Stimulated activated CD8-positive, alpha-beta memory T cell treated with anti-CD3 and anti-CD28 coated beads, Interleukin-12 subunit alpha, Interleukin-12 subunit beta, amount 100 ng/mL, for 24 hours (primary cell): Measurements from ENCODE around the gene FRMD3.

Source experiments
- DNase-seq: peaks from one replicate; pipeline ENCODE4 v3.0.0-alpha.2; 2020; ENCODE audit errors: extremely low read depth

The FRMD3 gene

GRCh38 chr9:83538172-83538889, at the start of gene FRMD3:
FRMD3 (minus strand) TSS chr9:83538401; CDS start chr9:83538231, 170 bp downstream.
- DNase-seq: no peak

GRCh38 chr9:83584995-83585394, 46.8 kb upstream of the FRMD3 start:
- DNase-seq: no peak

- no peak for DNase-seq
These were observed 45.2 kb upstream of the FRMD3 start for GRCh38 chr9:83583151-83584014.

- no peak for DNase-seq
These were observed 43.8 kb upstream of the FRMD3 start for GRCh38 chr9:83582029-83582428.

GRCh38 chr9:83574482-83574881, 36.3 kb upstream of the FRMD3 start:
- DNase-seq: no peak

- DNase-seq: no peak
These were observed 34.3 kb upstream of the FRMD3 start for GRCh38 chr9:83572524-83572923.

- DNase-seq: no peak
These were observed 32.2 kb upstream of the FRMD3 start for GRCh38 chr9:83570359-83570758.

GRCh38 chr9:83569326-83569725, 31.1 kb upstream of the FRMD3 start:
- DNase-seq: no peak

- DNase-seq: no peak
These were observed 25.2 kb upstream of the FRMD3 start for GRCh38 chr9:83563360-83563759.

- DNase-seq: no peak
These were observed 22.1 kb upstream of the FRMD3 start for GRCh38 chr9:83560169-83560826.

- no peak for DNase-seq
These were observed 19.6 kb upstream of the FRMD3 start for GRCh38 chr9:83557771-83558170.

- DNase-seq: no peak
These were observed 19.1 kb upstream of the FRMD3 start for GRCh38 chr9:83557317-83557716.

- DNase-seq: no peak
These were observed 16.1 kb upstream of the FRMD3 start for GRCh38 chr9:83554278-83554677.

GRCh38 chr9:83544002-83544698, 5.9 kb upstream of the FRMD3 start:
- no peak for DNase-seq

- DNase-seq: no peak
These were observed 663 bp upstream of the FRMD3 start for GRCh38 chr9:83538890-83539238.

GRCh38 chr9:83537331-83538171, 650 bp downstream of the FRMD3 start:
- DNase-seq: no peak

GRCh38 chr9:83536332-83536731, 1.9 kb downstream of the FRMD3 start:
- DNase-seq: no peak

- no peak for DNase-seq
These were observed 2.5 kb downstream of the FRMD3 start for GRCh38 chr9:83535736-83536135.

GRCh38 chr9:83533296-83533695, 4.9 kb downstream of the FRMD3 start:
- DNase-seq: no peak

- DNase-seq: no peak
These were observed 11.3 kb downstream of the FRMD3 start for GRCh38 chr9:83526901-83527300.

- DNase-seq: no peak
These were observed 12.0 kb downstream of the FRMD3 start for GRCh38 chr9:83526211-83526610.
